Epithelial cell of esophagus (primary cell): ENCODE results near the gene SMAP2.
A peak's percentile ranks its signal among the peaks of the same experiment; 100 is the strongest.

Source experiments
- DNase-seq: peaks from one replicate; pipeline ENCODE4 v3.0.0; 2010; ENCODE audit warnings: low read depth
- H3K4me3 ChIP-seq: 2 replicates; pipeline ENCODE4 v1.5.1; 2011; ENCODE audit warnings: mild to moderate bottlenecking, low read length, control low read depth
- TF ChIP-seq, protein P1 (sequence below): IDR thresholded peaks from 2 replicates; pipeline ENCODE4 v1.5.1; 2011; ENCODE audit warnings: low read depth, mild to moderate bottlenecking, low read length, control low read depth, inconsistent platforms; ENCODE audit not compliant: insufficient read depth; ENCODE audit errors: missing control alignments

The SMAP2 gene

DNA sequence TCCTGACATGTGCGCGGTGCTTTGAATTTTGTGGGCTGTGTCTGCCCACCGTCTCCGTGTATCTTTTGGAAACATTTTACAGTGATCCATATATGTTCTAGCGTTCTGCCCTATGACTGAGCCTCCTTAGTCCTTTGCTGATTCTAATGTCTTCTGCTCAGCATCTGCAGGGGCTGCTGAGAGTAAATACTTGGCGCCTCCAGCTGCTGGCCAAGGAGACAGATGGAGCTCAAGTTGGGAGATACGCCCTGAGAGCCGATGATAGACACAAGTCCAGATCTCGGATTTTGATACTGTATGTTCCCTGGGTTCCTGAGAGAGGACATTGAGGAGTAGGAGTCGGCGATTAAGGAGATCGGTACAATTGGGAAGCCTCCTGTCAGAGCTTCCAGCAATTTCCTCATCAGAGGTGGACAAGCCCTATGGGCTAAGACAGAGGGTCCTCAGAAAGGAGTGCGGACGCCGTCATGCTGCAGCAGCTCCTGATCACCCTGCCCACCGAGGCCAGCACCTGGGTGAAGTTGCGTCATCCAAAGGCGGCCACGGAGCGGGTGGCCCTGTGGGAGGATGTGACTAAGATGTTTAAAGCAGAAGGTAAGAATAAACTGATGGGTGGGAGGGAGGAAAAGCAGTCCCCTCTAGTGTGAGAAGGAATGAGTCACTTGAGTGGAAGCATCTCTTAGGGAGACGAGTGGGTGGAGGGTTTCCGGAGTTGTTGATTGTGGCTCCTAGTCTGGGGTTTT, 77.1 kb downstream of the SMAP2 start:
- TF ChIP-seq, protein P1, sequence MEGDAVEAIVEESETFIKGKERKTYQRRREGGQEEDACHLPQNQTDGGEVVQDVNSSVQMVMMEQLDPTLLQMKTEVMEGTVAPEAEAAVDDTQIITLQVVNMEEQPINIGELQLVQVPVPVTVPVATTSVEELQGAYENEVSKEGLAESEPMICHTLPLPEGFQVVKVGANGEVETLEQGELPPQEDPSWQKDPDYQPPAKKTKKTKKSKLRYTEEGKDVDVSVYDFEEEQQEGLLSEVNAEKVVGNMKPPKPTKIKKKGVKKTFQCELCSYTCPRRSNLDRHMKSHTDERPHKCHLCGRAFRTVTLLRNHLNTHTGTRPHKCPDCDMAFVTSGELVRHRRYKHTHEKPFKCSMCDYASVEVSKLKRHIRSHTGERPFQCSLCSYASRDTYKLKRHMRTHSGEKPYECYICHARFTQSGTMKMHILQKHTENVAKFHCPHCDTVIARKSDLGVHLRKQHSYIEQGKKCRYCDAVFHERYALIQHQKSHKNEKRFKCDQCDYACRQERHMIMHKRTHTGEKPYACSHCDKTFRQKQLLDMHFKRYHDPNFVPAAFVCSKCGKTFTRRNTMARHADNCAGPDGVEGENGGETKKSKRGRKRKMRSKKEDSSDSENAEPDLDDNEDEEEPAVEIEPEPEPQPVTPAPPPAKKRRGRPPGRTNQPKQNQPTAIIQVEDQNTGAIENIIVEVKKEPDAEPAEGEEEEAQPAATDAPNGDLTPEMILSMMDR = no peak
- DNase-seq = peak; percentile 54
- H3K4me3 ChIP-seq = peak overlapping the region; percentile 53

DNA sequence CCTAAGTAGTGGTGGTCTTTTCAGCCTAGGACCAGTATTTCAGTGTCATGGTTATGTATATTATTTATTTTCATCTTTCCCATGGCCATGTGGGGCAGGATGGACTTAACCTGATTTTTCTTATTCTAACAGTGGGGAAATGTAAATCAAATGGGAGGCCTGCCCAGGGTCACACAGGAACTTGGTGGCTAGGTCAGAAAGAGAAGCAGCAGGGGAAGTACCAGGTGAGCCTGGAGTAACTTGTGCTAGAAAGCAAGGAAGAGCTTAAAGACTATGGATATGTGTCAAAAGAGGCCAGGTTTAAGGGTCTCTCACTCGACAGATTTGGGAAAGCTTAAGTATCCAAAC, 77.7 kb downstream of the SMAP2 start:
- H3K4me3 ChIP-seq = peak overlapping the region; percentile 53
- no peak for DNase-seq
- TF ChIP-seq, protein P1 = no peak

DNA sequence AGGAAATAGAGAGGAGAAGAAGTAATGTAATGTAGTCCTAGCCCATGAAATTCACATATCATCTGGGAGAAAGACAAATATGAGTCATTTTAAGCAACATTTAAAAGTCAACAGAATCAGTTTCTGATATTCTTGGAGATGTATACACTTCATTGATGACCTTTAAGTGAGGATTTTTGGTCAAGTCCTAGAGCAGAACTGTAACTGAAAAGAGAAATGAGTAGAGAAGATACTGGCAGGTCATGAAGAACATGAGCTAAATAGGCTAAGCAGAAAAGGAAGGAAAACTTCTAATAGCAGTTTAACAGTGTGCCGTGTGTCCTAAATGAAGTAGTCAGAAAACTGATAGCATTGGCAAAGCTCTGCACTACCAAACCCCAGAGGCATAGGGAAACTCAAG, 81.3 kb downstream of the SMAP2 start:
- DNase-seq = no peak
- no peak overlapping the region for H3K4me3 ChIP-seq
- TF ChIP-seq, protein P1 = no peak

DNA sequence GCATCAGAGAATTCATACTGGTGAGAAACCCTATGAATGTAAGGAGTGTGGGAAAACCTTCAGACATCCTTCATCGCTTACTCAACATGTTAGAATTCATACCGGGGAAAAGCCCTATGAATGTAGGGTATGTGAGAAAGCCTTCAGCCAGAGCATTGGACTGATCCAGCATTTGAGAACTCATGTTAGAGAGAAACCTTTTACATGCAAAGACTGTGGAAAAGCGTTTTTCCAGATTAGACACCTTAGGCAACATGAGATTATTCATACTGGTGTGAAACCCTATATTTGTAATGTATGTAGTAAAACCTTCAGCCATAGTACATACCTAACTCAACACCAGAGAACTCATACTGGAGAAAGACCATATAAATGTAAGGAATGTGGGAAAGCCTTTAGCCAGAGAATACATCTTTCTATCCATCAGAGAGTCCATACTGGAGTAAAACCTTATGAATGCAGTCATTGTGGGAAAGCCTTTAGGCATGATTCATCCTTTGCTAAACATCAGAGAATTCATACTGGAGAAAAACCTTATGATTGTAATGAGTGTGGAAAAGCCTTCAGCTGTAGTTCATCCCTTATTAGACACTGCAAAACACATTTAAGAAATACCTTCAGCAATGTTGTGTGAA, 89.5 kb downstream of the SMAP2 start:
- DNase-seq = no peak
- no peak overlapping the region for H3K4me3 ChIP-seq
- TF ChIP-seq, protein P1 = no peak

DNA sequence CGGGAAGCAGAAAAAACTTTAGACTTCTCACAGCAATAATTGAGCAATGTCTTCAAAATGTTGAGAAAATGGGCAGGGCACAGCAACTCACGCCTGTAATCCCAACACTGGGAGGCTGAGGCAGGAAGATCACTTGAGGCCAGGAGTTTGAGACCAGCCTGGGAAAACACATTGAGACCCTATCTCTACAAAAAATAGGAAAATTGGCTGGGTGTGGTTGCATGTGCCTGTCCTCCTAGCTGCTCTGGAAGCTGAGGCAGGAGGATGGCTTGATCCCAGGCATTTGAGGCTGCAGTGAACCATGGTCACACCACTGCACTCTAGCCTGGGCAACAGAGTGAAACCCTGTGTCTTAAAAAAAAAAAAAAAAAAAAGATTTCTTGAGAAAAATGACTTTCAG, 95.8 kb downstream of the SMAP2 start:
- H3K4me3 ChIP-seq = no peak overlapping the region
- TF ChIP-seq, protein P1 = no peak
- DNase-seq = no peak
